HUES6 (cell line): ENCODE measurements around the gene NDUFA1.
"Not testable (repeated sequence)": the region's sequence is repeated elsewhere in the genome, so short reads cannot be mapped to it uniquely, and the experiment has no call there.

Experiments
- H3K27ac ChIP-seq: 2 replicates; pipeline ENCODE4 v1.7.0; 2013; ENCODE audit warnings: low read depth, mild to moderate bottlenecking, low read length, inconsistent platforms
- H3K27me3 ChIP-seq: 2 replicates; pipeline ENCODE4 v1.6.1; 2013; ENCODE audit warnings: low read length; ENCODE audit not compliant: control insufficient read depth, insufficient read depth
- H3K36me3 ChIP-seq: 2 replicates; pipeline ENCODE4 v1.6.1; 2013; ENCODE audit warnings: low read length; ENCODE audit not compliant: control insufficient read depth, insufficient read depth
- H3K4me1 ChIP-seq: 2 replicates; pipeline ENCODE4 v1.6.1; 2013; ENCODE audit warnings: low read length; ENCODE audit not compliant: control insufficient read depth, insufficient read depth
- H3K4me3 ChIP-seq: 2 replicates; pipeline ENCODE4 v1.5.1; 2013; ENCODE audit warnings: low read depth, low read length
- H3K9ac ChIP-seq: one replicate; pipeline ENCODE4 v1.6.1; 2013; ENCODE audit warnings: mild to moderate bottlenecking, low read length
- H3K9me3 ChIP-seq: 2 replicates; pipeline ENCODE4 v1.6.1; 2013; ENCODE audit warnings: low read depth, low read length; ENCODE audit not compliant: control insufficient read depth, insufficient read depth

The NDUFA1 gene

GRCh38 chrX:119880076-119880475 is 8.4 kb downstream of the NDUFA1 start:
- Histone ChIP-seq H3K4me1 (peaks cover 3% of the 10 kb centered on the region; the same call in 1 of the 2 replicates), H3K4me3 (no peak overlapping the region), H3K27ac (no peak overlapping the region), H3K27me3 (no peaks in the 10 kb centered on the region), H3K9ac (no peak overlapping the region), H3K9me3 (no peaks in the 10 kb centered on the region; the same call in 1 of the 2 replicates), H3K36me3 (peaks cover 13% of the 10 kb centered on the region)

GRCh38 chrX:119880552-119881437 is 9.2 kb downstream of the NDUFA1 start:
- H3K9ac ChIP-seq: peak overlapping the region; percentile 38

GRCh38 chrX:119885554-119886428 is 14.2 kb downstream of the NDUFA1 start:
- Histone ChIP-seq H3K36me3 (no peaks in the 10 kb centered on the region), H3K4me3 (no peak overlapping the region; the same call in 1 of the 2 replicates), H3K27ac (no peak overlapping the region), H3K9me3 (peaks cover 11% of the 10 kb centered on the region; the same call in 1 of the 2 replicates), H3K27me3 (no peaks in the 10 kb centered on the region), H3K4me1 (no peaks in the 10 kb centered on the region), H3K9ac (no peak overlapping the region)

More at GRCh38 chrX:119880552-119881437, 9.2 kb downstream of the NDUFA1 start:
- Histone ChIP-seq H3K36me3 (peaks cover 13% of the 10 kb centered on the region), H3K27ac (no peak overlapping the region), H3K27me3 (no peaks in the 10 kb centered on the region), H3K4me1 (peaks cover 3% of the 10 kb centered on the region; the same call in 1 of the 2 replicates), H3K4me3 (no peak overlapping the region), H3K9me3 (no peaks in the 10 kb centered on the region; the same call in 1 of the 2 replicates)

- Histone ChIP-seq H3K36me3 (no peaks in the 10 kb centered on the region), H3K27me3 (no peaks in the 10 kb centered on the region), H3K4me3 (peak overlapping the region; percentile 52), H3K9me3 (peaks cover 11% of the 10 kb centered on the region; the same call in 1 of the 2 replicates), H3K9ac (no peak overlapping the region), H3K4me1 (peaks cover 4% of the 10 kb centered on the region; the same call in 1 of the 2 replicates), H3K27ac (no peak overlapping the region)
These were observed 16.2 kb downstream of the NDUFA1 start for GRCh38 chrX:119887721-119888425.

GRCh38 chrX:119890626-119891025 is 19.0 kb downstream of the NDUFA1 start:
- peaks cover 11% of the 10 kb centered on the region; the same call in 1 of the 2 replicates for H3K9me3 ChIP-seq
- not testable (repeated sequence) for H3K36me3 ChIP-seq, H3K4me3 ChIP-seq, H3K4me1 ChIP-seq, H3K27me3 ChIP-seq, H3K9ac ChIP-seq, H3K27ac ChIP-seq

GRCh38 chrX:119891961-119892692 is 20.5 kb downstream of the NDUFA1 start:
- not testable (repeated sequence) for H3K36me3 ChIP-seq, H3K9me3 ChIP-seq, H3K27me3 ChIP-seq, H3K27ac ChIP-seq, H3K4me1 ChIP-seq, H3K4me3 ChIP-seq, H3K9ac ChIP-seq

- peaks cover 10% of the 10 kb centered on the region; the same call in 1 of the 2 replicates for H3K4me1 ChIP-seq
- H3K9ac ChIP-seq: no peak within 1 kb of the TSS
- no peaks in the 10 kb centered on the region for H3K27me3 ChIP-seq
- peaks cover 2% of the 10 kb centered on the region; the same call in 1 of the 2 replicates for H3K9me3 ChIP-seq
- no peaks in the 10 kb centered on the region for H3K36me3 ChIP-seq
- no peak within 1 kb of the TSS for H3K27ac ChIP-seq
- no peak within 1 kb of the TSS for H3K4me3 ChIP-seq
These were observed 24.3 kb downstream of the NDUFA1 start, which contains the start of gene AKAP14 for GRCh38 chrX:119895843-119896326. TSS of gene AKAP14 (plus strand) at chrX:119895893. CDS start at chrX:119903224, 7,331 bp downstream.

GRCh38 chrX:119899125-119899524 is 27.5 kb downstream of the NDUFA1 start:
- no peaks in the 10 kb centered on the region for H3K27me3 ChIP-seq
- peaks cover 2% of the 10 kb centered on the region; the same call in 1 of the 2 replicates for H3K9me3 ChIP-seq
- H3K36me3 ChIP-seq: no peaks in the 10 kb centered on the region
- H3K27ac ChIP-seq: no peak overlapping the region
- peaks cover 6% of the 10 kb centered on the region; the same call in 1 of the 2 replicates for H3K4me1 ChIP-seq
- no peak overlapping the region for H3K4me3 ChIP-seq
- no peak overlapping the region for H3K9ac ChIP-seq

GRCh38 chrX:119900976-119901375 is 29.3 kb downstream of the NDUFA1 start:
- H3K9me3 ChIP-seq: peaks cover 2% of the 10 kb centered on the region; the same call in 1 of the 2 replicates
- H3K4me1 ChIP-seq: peaks cover 2% of the 10 kb centered on the region; the same call in 1 of the 2 replicates

More at GRCh38 chrX:119900976-119901375, 29.3 kb downstream of the NDUFA1 start:
- H3K4me3 ChIP-seq: no peak overlapping the region
- H3K27ac ChIP-seq: no peak overlapping the region
- H3K27me3 ChIP-seq: no peaks in the 10 kb centered on the region
- H3K36me3 ChIP-seq: no peaks in the 10 kb centered on the region
- no peak overlapping the region for H3K9ac ChIP-seq
